Stimulated activated CD8-positive, alpha-beta memory T cell treated with anti-CD3 and anti-CD28 coated beads, Interleukin-15, amount 100 ng/mL, for 24 hours (primary cell): ENCODE data around the gene UBE2E2.

Experiments used
- DNase-seq: peaks from one replicate; pipeline ENCODE4 v3.0.0-alpha.2; 2020; ENCODE audit warnings: low read depth

UBE2E2 gene

DNA sequence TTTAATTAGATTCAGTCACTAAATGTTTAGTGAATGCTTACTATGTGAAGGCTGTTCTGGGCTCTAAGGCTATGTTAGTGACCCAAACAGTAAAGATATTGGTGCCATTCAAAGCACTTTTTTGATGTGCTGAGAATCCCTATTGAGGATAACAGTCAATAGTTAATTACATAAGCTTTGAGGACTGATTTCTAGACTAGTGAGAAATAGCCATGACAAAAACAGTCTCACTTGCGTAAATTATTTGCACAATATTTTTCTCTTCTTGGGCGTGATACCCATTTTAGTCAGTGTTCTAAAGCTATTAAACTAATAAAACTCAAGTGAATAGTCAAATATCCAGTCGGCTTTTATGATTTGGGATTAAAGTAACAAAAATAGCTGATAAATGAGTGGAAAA, 74.6 kb downstream of the UBE2E2 start:
- no peak for DNase-seq

GRCh38 chr3:23283625-23284024, 80.5 kb downstream of the UBE2E2 start:
- no peak for DNase-seq

GRCh38 chr3:23288286-23288685, 85.2 kb downstream of the UBE2E2 start:
- DNase-seq: no peak

GRCh38 chr3:23288715-23289114, 85.6 kb downstream of the UBE2E2 start:
- DNase-seq: no peak

GRCh38 chr3:23292432-23292831, 89.3 kb downstream of the UBE2E2 start:
- DNase-seq: no peak

- DNase-seq: no peak
Observed at GRCh38 chr3:23294770-23295387, 91.8 kb downstream of the UBE2E2 start.

DNA sequence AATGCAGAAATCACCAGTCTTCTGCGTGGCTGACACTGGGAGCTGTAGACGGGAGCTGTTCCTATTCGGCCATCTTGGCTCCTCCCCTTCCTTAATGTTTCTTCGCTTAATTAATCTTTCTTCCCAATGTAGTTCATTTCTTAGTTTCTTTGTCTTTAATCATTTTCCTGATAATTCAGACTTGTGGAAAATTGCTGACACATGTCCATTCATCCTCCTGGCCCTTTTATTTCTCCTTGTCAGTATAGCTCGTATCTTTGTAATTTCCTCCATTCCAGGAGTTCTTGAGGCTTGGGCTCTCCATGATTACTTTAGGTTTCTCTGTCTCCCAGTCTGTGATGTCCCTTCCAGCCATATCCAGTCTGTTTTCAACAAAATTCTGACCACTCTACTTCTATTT, 98.7 kb downstream of the UBE2E2 start:
- no peak for DNase-seq

GRCh38 chr3:23302271-23302670, 99.1 kb downstream of the UBE2E2 start:
- no peak for DNase-seq

DNA sequence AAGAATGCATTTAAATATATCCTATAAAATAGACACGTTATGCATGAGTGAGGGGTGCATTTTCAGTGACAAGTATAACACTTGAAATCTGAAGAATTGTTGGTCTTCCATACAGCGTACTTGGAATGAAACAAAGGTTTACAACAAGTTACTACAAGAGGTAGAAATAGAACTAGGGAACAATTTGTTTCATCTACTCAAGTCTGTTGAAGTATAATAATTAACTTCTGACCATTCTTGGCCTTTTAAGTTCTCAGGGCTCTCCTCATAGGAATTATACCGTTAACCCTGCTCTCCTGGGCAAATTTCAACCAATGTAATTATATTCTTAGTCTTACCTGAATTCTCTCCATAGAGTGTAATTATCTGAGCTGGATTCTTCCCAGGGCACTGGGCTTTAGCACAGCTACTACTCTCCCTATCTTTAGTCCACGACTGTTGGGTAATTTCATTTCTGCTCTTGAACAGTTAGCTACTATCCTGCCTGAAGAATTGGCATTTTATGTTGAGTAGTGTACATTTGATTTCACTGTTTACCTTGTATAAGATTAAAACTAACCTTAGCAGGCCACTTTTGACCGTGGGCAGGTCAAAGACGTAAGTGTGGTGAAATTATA, 100.6 kb downstream of the UBE2E2 start:
- DNase-seq: no peak

DNA sequence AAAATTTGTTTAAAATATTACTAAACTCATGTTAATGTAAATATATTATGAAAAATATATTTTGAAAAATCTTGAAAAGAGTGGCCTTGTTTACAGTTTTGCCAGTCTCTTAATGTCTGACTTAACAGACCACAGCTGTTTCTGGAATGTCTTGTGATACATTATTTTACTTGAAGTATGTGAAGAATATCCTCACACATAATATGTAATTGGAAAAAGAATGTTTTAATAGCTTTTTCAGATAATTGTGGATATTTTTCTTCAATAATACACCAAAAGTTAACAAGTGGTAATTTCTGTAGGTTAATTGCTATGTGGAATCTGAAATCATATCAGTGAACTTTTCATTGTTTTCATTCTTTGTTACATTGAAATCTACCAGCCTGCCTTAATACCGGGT, 101.3 kb downstream of the UBE2E2 start:
- DNase-seq: no peak

DNA sequence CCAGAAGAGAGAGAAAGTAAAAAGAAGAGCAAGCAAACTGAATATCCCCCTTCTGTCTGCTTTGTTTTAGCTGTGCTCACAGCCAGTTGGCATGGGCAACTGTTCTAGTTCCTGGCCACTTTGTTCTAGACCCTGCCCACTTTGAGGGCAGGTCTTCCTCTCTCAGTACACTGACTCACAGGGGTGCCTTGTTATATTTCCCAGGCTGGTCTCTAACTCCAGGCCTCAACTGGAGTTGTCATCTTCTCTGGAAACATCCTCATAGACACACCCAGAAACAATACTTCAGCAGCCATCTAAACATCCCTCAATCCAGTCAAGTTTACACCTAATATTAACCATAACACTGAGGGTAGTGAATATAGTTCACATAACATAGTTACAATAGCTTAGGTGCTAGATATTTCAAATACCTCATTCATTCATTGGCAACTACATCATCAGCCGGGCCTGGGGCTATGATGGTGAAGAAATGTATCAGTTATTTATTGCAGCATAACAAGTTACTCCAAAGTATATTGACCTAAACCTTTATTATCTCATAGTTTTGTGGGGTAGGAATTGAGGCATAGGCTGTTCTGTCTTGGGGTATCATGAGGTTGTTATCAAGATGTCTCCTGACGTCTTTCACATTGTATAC, 106.0 kb downstream of the UBE2E2 start:
- no peak for DNase-seq

DNA sequence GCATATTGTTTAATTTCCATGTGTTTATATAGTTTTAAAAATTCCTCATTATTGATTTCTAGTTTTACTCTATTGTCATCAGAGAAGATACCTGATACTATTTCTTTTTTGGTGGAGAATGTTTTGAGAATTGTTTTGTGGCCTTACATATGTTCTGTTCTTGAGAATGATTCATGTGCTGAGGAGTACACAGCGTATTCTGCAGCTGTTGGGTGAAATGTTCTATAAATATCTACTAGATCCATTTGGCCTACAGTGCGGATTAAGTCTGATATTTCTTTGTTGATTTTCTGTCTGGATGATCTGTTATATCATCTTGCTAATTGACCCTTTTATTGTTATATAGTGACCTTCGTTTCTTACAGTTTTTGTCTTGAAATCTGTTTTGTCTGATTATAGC, 109.7 kb downstream of the UBE2E2 start:
- DNase-seq: no peak

DNA sequence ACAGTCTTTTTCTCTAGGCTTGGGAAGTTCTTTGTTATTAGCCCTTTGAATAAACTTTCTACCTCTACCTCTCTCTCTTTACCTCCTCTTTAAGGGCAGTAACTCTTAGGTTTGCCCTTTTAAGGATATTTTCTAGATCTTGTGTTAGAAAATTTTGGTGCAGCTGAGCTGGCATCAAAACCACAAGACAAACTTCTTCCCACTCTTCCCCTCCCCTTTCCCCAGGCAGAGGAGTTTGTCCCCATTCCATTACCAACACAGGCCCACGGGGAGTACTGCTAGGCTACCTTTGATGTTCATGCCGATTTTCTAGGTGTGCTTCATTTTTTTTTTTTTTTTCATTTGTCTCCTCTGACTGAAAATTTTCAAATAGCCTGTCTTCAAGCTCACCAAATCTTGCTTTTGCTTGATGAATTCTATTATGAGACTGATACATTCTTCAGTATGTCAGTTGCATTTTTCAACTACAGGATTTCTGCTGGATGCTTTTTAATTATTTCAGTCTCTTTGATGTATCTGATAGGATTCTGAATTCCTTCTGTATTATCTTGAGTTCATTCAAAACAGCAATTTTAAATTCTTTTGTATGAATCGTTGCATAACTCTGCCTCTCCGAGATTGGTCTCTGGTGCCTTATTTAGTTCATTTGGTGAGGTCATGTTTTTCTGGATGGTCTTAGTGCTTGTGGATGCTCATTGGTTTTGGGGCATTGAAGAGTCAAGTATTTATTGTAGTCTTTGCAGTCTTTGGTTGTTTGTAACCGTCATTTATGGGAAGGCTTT, 112.0 kb downstream of the UBE2E2 start:
- DNase-seq: no peak

- no peak for DNase-seq
Observed at GRCh38 chr3:23316924-23317323, 113.8 kb downstream of the UBE2E2 start.

DNA sequence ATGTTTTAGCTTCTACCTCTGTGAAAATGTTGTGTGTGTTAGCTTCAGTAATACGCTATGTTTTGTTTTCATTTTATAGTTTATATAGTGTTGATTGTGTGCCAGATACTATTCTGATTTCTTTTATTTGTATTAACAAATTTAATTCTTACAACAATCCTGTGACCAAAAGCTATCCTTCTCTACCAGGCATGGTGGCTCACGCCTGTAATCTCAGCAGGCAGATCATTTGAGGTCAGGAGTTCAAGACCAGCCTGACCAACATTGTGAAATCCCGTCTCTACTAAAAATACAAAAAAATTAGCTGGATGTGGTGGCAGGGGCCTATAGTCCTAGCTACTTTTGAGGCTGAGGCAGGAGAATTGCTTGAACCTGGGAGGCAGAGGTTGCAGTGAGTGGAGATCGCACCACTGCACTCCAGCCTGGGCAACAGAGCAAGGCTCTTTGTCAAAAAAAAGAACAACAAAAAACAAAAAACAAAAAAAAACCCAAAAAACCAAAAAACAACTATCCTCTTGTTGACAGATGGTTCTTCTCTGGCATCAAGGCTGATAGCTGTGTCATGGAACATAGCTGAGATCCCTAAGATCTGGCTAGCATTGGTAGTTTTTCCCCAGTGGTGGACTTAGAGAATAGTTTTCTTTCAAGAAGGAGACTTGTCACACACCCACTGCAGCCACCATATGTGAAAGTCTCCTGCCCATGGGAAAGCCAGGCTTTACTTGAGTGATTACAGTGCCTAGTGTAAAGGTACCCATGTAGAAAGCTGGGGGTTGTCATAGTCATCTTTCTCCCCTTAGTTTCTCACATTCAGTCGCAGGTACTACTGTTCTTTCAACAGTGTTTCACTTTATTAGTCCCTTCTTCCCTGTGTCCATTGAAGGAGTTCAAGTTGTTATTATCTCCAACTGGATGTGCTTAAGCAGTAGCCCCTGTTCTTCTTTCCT, 116.5 kb downstream of the UBE2E2 start:
- no peak for DNase-seq

DNA sequence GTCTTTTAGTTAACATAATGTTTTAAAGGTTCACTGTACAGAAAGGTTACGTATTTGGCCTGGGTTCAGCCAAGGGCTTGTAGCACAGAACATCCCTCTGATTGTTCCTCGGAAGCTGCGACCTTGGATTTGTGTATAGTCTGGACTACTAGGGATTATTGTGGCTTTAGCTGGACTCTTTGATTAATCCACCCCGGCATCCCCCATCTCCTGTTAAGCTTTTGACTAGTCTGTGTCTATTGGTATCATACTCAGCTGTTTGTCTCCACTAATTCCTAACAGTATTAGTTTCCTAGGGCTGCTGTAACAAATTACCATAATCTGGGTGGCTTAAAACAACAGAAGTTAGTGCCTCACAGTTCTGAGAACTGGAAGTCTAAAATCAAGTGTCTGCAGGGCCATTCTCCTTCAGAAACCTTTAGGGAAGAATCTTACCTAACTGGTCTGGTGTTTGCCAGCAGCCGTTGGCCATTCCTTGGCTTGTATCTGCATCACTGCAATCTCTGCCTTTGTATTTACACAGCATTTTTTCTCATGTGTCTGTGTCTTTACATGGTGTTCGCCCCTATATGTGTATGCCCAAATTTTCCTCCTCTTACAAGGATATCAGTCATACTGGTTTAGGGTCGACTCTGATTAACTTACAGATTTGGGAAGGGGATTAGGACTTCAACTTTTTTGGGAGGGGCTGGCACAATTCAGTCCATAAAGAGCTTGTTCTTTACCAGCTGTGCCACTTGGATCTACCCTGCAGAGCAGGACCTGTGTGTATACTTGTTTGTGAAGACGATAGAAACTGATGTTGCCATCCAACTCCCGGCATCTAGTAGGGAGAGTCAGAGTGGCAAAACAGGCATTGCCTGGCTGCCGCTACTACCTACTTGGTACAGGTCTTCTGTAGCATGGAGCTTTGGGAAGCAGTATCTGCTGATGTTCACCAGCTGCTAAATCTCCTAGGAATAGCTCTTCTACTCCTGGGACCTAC, 117.8 kb downstream of the UBE2E2 start:
- no peak for DNase-seq

GRCh38 chr3:23324745-23325144, 121.6 kb downstream of the UBE2E2 start:
- no peak for DNase-seq

- DNase-seq: no peak
Observed at GRCh38 chr3:23325466-23326065, 122.4 kb downstream of the UBE2E2 start.

DNA sequence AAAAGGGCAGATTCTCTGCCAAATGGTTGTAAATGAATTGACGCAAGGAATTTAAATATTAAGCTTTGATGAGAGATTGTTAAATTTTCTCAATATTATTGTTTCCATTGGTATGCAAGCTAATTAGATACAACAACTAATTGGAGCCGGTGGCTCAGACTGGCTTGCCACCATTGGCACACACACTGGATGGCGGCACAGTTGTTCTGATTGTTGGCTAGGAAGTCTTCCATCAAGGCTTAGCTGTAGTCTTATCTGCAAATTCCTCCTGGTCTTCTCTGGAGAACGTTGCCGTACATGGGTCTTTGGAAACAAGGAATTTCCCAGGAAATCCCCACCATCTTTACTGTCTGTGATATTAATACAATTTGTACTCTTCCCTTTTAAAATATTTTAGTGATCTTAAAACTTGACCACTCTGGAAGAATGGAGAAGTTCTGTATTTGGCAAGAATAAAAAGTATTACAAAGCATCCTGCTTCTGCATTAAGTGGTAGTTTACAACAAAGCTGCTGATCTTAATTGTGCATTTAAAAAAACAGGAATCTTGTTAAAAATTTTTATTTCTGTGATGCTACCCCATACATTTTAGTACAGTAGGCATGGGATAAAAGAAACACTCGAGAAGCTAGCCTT, 126.5 kb downstream of the UBE2E2 start:
- DNase-seq: no peak

DNA sequence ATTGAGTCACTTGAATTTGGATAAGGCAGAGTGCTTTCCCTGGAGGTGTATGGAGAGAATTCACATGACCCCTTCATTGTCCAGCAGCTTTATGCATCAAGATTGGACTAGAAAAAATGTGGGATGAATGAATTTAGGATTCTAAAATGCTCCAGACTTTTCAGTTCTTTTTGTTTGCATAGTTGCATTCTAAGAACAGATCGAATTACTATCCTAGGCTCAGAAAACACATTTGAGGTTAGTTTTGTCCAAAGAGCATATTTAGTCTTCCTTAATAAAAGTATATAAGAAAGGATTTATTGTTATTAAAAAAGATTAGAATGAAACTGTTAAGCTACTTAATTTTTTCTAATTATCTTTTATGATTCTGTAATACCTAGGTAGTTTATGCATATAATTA, 127.4 kb downstream of the UBE2E2 start:
- no peak for DNase-seq
